ENCODE data around the gene AFAP1L2. TPM values are rescaled to one million over a fixed set of nuclear protein-coding genes. Genes with fewer than 3 reads are reported as not detected.

Gene AFAP1L2
- total RNA-seq, 1 donor = 7.3 TPM

DNA sequence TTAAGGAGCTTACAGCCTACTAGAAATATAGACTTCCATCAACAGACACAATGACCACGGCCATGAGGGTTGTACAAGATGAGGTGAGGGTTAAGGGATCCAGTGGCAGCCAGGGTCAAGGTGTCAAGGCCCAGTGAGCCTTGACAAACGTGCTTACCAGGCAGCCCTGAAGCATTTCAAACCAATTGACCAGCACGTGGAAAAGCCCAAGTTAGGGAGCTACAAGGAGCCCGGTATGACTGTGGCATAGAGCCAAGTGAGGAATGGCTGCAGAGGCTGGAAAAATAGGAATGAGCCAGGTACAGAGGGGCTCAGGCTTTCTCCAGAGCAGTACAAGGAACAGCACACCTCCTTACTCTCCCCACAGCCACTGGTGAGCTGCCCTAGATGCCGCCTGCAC is 12.7 kb downstream of the AFAP1L2 start:
- H3K4me3 ChIP-seq (ENCODE audit: low read depth, low read length) = no peak overlapping the region
- TF ChIP-seq, protein P1, sequence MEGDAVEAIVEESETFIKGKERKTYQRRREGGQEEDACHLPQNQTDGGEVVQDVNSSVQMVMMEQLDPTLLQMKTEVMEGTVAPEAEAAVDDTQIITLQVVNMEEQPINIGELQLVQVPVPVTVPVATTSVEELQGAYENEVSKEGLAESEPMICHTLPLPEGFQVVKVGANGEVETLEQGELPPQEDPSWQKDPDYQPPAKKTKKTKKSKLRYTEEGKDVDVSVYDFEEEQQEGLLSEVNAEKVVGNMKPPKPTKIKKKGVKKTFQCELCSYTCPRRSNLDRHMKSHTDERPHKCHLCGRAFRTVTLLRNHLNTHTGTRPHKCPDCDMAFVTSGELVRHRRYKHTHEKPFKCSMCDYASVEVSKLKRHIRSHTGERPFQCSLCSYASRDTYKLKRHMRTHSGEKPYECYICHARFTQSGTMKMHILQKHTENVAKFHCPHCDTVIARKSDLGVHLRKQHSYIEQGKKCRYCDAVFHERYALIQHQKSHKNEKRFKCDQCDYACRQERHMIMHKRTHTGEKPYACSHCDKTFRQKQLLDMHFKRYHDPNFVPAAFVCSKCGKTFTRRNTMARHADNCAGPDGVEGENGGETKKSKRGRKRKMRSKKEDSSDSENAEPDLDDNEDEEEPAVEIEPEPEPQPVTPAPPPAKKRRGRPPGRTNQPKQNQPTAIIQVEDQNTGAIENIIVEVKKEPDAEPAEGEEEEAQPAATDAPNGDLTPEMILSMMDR (IDR thresholded peaks at IDR 0.05; ENCODE audit: insufficient read depth, low read depth, low read length) = no peak
- DNase-seq (ENCODE audit: low read depth) = no peak

DNA sequence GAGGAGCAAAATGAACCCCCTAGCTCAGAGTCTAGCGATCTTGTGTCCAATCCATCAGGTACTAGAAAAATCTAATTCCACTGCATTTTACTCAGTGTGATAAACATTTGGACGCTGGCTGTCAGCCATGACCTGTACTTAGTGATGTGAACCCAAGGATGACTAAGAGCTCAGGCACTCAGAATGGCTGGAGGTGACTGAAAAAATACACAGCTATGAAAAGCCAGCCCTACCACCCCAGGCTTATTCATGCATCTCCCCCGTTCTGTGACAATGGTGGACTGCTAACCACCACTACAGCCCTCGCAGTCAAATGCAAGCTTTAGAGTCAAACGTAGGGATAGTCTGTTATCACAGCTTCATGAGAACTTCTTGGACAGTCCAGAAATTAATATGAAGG is 14.9 kb downstream of the AFAP1L2 start:
- DNase-seq (ENCODE audit: low read depth) = peak; percentile 78
- H3K4me3 ChIP-seq (ENCODE audit: low read depth, low read length) = no peak overlapping the region
- TF ChIP-seq, protein P1 (IDR thresholded peaks at IDR 0.05; ENCODE audit: insufficient read depth, low read depth, low read length) = no peak

DNA sequence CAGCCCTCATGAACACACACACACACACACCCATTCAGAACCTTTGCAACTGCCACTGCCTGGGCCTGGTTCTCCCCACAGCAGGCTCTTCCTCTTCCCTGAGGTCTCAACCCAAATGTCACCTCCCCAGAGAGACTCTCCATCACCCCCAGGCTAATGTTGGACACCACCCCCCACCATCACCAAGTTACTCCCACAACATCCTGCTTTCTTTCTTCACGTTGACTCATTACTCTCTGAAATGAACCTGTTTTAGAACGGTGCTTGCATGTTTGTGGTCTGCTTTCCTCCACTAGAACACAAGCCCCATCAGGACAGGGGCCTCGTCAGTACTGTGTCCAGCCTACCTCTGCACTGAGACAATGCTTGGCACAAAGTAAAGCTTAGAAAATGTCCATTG is 16.0 kb downstream of the AFAP1L2 start:
- TF ChIP-seq, protein P1 (IDR thresholded peaks at IDR 0.05; ENCODE audit: insufficient read depth, low read depth, low read length) = no peak
- no peak overlapping the region for H3K4me3 ChIP-seq (ENCODE audit: low read depth, low read length)
- no peak for DNase-seq (ENCODE audit: low read depth)

DNA sequence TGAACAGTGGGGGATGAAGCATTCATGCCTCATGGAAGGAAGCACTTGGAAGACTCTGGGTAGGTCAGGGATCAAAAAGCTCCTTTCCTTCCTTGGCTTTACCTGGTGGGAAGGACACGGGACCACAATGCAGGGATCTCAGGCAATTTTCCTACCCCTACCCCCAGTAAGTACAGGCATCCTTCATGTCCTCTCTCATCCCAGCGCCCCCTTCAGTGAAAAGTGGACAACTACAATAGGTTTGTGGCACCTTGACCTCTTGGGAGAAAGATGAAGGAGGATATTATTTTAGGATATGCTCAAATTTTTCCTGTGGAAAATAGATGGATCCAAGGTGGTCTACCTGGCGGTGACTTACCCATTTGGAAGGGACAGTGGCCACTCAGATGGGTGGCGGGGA is 16.5 kb downstream of the AFAP1L2 start:
- H3K4me3 ChIP-seq (ENCODE audit: low read depth, low read length) = no peak overlapping the region
- TF ChIP-seq, protein P1 (IDR thresholded peaks at IDR 0.05; ENCODE audit: insufficient read depth, low read depth, low read length) = peak; percentile 8
- DNase-seq (ENCODE audit: low read depth) = no peak

DNA sequence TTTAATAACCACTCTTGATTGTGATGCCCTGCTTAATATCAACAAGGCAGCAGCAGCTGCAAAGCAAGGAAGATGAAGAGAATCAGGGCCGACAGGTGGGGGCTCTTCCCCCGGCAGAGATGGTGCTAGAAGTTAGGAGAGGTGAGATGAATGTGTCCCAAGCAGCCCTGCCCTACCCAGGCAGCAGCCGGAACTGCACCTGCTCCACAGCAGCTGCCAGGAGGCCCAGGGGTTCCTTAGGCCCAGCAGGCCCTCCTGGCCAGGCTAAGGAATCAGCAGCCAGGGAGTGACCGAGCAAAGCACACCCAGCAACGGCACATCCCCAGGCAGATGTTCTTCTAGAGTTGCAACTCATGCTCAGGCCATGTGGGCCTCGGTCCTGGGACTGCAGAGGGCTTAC is 17.9 kb downstream of the AFAP1L2 start:
- no peak for DNase-seq (ENCODE audit: low read depth)
- TF ChIP-seq, protein P1 (IDR thresholded peaks at IDR 0.05; ENCODE audit: insufficient read depth, low read depth, low read length) = no peak
- H3K4me3 ChIP-seq (ENCODE audit: low read depth, low read length) = no peak overlapping the region

DNA sequence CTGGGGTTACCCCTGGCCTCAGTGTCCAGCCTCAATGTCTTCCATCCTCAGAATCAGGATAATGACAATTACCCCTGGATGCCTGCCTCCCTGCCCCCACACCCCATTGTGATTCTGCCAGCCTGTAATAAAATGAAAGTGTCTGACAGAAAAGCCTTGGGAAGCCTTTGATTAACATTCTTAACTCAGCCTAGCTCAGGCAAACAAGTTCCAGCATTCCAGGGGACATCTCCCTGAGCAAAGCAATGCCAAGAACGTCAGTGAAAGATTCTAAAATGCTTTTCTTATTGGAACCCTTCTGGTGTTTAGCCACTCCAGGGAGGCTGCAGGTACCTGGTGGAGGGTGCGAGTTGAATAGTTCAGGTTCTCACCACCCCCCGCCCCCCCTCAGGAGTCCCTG is 18.7 kb downstream of the AFAP1L2 start:
- no peak for DNase-seq (ENCODE audit: low read depth)
- TF ChIP-seq, protein P1 (IDR thresholded peaks at IDR 0.05; ENCODE audit: insufficient read depth, low read depth, low read length) = no peak
- no peak overlapping the region for H3K4me3 ChIP-seq (ENCODE audit: low read depth, low read length)

DNA sequence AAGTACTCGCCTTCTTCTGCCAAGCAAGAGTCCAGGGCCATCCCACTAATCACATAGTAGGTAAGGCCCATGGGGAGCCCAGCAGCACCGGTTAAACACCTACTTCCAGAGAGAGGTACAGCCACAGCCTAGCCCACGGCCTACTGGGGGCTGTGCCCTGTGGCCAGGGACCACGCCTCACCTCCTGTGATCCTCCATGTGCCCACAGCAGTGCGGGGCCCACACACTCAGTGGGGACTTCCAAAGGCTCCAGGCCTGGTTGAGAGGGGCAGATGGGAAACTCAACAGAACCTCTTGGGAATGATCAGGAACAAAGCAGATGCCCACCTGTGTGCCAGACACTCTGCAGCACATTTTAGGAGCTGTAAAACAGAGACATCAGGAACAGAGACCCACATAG is 19.7 kb downstream of the AFAP1L2 start:
- TF ChIP-seq, protein P1 (IDR thresholded peaks at IDR 0.05; ENCODE audit: insufficient read depth, low read depth, low read length) = no peak
- no peak for DNase-seq (ENCODE audit: low read depth)
- no peak overlapping the region for H3K4me3 ChIP-seq (ENCODE audit: low read depth, low read length)
